Stimulated activated CD4-positive, alpha-beta T cell treated with anti-CD3 and anti-CD28 coated beads, TNF-alpha, amount 100 ng/mL, for 1 hour (primary cell): ENCODE data around the gene NPEPL1.
"Not testable (repeated sequence)": the region's sequence is repeated elsewhere in the genome, so short reads cannot be mapped to it uniquely, and the experiment has no call there.

Experiments used
- DNase-seq, 3 donors: peaks; one replicate each; pipeline ENCODE4 v3.0.0-alpha.2; 2020; ENCODE audit warnings: low read depth in 3 of 3, low spot score in 1 of 3

NPEPL1 gene, protein sequence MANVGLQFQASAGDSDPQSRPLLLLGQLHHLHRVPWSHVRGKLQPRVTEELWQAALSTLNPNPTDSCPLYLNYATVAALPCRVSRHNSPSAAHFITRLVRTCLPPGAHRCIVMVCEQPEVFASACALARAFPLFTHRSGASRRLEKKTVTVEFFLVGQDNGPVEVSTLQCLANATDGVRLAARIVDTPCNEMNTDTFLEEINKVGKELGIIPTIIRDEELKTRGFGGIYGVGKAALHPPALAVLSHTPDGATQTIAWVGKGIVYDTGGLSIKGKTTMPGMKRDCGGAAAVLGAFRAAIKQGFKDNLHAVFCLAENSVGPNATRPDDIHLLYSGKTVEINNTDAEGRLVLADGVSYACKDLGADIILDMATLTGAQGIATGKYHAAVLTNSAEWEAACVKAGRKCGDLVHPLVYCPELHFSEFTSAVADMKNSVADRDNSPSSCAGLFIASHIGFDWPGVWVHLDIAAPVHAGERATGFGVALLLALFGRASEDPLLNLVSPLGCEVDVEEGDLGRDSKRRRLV

GRCh38 chr20:58692579-58693225 lies at the start of gene NPEPL1:
Gene NPEPL1 (plus strand): TSS chr20:58692800. CDS start chr20:58692901, 101 bp downstream.
- peak; percentile 21 to 59 (median 34) for DNase-seq

DNA sequence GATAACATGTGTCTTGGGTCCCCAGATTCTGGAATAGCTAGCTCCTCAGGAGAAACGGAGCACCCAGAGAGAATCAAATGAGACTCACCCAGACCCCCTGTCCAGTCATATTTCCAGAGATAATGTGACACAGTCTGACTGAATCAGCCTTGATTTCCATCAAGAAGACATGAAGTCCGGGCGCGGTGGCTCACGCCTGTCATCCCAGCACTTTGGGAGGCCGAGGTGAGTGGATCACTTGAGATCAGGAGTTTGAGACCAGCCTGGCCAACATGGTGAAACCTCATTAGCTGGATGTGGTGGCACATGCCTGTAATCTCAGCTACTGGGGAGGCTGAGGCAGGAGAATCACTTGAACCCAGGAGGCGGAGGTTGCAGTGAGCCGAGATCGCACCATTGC lies 49.7 kb upstream of the NPEPL1 start:
- DNase-seq, result not testable (repeated sequence)

DNA sequence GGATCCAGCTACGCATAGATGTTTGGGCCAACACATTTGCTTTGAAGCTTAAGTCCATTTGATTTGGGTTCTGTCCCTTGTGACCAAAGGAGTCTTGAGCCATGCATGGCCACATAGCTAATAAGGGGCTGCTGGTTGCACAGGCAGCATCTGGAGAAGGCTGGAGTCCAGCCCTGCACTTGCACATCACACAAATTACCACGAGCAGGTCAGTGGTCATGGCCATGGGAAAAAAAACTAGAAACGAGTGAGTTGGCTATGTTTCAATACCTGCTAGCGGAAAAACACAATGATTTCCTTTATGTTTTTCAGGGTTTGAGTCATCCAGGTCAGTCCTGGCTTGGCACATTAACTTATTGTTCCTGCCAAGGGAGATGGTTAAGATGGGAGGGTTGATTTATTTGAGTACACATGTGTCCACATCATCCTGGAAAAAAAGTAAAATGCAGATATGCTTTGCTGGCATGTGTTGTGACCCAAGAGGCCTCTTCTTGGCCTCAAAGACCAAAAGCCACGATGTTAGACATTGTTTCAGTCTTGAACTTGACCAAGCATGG lies 47.1 kb upstream of the NPEPL1 start:
- DNase-seq, result no peak

- no peak for DNase-seq
Measured at GRCh38 chr20:58646257-58646656, 46.3 kb upstream of the NPEPL1 start.

DNA sequence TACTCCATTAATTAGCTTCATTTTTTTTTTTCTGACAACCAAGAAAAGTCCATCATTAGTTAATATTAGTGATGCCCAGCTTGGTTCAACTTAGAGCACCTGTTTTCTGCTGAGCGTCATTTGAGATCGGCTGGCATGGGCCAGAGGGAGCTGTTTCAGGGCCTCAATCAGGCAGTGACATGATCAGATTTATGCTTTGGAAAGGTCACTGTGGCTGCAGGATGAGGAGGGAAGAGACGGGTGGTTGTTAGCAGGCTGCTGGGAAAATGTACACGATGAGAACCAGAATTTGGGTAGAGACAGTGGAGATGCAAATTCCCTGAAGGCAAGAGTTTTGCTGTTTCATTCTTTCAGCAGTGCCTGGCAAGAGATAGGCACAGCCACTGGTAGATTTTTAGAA lies 45.9 kb upstream of the NPEPL1 start:
- DNase-seq, result no peak

GRCh38 chr20:58647162-58647795 lies 45.3 kb upstream of the NPEPL1 start:
- DNase-seq, result no peak

DNA sequence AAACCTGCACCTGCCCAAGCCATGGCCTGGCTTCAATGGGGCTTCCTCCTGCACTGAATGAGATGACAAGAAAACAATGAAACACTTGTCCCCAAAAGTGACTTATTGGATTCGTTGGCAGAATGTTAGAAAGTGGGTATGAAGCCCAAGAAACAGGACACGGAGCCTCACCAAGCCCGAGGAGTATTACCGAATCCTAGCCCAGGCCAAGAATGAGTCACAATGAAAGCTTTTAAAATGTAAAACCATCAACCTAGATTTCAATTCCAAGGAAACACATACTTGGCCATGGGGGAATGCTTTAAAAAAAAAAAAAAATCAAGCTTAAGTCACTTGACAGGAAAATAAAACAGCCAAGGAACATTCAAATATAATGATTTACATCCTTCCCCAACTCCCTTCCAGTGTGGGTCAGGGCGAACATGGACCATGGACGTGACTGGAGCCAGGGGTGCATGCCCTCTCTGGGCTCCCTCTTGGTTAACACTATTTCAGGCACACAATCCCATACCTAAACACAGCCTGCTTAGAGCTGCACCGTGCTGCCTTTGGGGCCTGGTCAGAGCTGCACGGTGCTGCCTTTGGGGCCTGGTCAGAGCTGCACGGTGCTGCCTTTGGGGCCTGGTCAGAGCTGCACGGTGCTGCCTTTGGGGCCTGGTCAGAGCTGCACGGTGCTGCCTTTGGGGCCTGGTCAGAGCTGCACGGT lies 44.7 kb upstream of the NPEPL1 start:
- DNase-seq, result no peak

GRCh38 chr20:58648502-58648825 lies 44.1 kb upstream of the NPEPL1 start:
- DNase-seq, result not testable (repeated sequence)

DNA sequence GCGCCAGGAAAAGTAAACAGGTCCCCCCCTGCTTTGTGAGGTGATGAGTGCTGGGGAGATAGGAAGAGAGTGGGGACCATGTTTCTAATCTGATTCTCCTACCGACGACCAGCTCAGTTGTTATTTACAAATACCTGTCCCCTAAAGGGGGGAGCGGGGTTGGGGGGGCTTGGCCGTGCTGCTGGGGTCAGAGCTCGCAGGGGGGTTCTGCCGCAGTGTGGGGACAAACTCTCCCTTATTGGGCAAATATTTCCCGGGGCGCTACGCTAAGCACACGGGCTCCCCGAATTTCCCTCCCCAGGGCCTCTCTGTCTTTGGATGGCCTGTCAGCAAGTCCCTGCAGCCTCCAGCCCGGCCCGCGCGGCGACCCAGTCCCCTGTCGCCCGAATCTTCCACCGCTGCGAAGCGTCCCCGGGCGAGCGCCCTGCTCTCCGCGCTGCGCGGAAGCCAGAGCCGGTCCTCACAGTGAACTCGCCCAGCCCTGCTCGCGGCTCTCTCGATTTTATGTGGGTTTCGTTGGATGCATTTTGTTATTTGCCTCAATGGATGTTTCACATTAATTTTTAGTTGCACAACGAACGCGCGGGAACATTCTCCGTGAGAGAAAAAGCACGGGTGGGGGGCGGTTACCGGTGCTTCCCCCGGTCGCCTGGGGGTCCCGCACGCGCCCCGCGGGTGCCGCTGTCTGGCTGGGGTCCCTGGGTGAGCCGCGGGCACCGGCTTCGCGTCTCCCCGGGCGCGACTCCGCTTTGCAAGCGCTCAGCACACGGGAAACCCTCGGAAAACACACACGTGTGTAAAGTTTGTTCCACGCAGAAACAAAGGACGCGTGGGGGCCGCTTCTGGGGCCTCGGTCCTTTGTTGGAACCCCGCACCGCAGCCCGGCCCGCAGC lies 43.1 kb upstream of the NPEPL1 start:
- peak in 1 of 3 donors; percentile 37 for DNase-seq

DNA sequence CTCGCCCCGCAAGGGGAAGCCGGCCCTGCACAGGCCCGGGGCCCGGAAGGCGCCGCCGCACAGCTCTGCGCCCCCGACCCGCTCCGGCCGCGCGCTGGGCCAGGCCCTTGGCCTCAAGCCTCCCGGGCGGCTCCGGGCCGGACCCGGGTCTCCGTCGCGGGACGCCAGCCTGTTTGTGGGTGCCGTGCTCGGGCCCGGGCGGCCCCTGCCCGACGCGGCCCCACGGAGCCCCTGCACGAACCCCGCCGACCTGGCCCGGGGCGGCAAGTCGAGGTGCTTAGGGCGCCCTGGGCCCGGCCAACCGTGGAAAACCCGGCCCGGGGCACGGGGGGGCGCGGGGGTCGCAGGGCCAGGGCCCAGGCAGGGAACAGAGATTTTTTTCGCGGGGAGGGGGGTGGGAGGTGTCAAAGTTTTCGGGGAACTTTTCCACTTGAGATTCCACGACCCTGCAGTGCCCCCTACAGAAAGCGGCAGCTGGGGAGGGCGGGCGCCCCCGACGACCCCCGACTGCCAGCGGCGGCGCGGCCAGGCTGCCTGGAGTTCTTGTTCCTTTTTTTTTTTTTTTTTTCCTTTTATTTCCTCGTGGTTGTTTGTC lies 42.3 kb upstream of the NPEPL1 start:
- peak in 1 of 3 donors; percentile 40 for DNase-seq

DNA sequence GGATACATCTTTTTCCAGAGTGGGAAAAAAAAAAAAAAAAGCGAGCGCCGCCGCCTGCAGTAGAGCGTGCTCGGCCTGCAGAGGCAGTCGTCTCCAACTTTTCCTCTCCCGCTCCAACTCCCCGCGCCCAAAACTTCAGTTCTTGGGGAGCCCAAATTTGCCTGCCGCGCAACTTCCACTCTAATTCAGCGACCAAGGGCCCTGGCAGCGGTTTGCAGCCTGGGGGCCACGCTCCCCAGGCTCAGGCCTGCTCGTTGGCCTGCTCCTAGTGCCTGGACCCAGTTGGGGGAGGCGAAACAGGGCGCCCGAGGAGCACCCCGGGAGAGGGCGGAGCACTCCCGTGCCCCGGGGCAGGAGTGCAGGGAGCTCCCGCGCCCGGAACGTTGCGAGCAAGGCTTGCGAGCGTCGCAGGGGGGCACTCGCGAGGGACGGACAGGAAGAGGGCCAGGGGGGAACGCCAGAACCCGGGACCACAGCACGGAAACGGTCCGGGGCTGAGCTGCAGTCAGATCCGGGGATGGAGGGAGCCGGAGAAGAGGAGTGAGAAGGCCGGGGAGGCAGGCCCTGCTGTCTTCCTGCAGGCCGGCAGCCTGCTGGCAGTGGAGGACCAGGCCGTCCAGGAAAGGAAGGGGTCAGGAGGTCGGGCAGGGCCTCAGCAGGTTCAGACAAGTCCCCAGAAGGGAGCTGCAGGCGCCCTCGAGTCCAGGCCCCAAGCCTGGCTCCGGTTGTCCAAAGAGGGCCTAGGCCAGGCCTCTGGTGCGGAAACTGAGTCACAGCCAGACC lies 41.6 kb upstream of the NPEPL1 start, which contains the start of gene STX16:
TSS of gene STX16 (plus strand) at position 508 of the 783 bp plus-strand sequence. CDS start 724 bp downstream, outside the sequence.
- DNase-seq, result peak; percentile 70 to 80 (median 72)

DNA sequence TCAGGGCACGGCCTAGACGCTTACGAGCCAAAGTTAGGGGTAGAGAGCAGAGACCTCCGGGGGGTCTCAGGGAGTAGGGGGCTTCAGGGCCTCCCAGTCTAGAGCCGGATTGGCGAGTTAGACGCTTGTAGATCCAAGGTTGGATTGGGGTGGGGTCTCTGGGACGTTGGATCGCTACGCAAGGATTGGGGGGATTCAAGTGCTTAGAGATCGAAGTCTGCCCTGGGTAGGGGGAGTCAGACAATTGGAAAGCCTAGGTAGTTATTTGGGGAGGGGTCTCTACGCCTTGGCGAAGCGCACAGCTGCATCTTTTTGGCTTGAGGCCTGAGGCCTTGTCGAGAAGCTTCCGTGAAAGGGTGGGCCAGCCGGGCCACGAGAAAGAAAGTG lies 41.0 kb upstream of the NPEPL1 start:
- DNase-seq, result no peak

DNA sequence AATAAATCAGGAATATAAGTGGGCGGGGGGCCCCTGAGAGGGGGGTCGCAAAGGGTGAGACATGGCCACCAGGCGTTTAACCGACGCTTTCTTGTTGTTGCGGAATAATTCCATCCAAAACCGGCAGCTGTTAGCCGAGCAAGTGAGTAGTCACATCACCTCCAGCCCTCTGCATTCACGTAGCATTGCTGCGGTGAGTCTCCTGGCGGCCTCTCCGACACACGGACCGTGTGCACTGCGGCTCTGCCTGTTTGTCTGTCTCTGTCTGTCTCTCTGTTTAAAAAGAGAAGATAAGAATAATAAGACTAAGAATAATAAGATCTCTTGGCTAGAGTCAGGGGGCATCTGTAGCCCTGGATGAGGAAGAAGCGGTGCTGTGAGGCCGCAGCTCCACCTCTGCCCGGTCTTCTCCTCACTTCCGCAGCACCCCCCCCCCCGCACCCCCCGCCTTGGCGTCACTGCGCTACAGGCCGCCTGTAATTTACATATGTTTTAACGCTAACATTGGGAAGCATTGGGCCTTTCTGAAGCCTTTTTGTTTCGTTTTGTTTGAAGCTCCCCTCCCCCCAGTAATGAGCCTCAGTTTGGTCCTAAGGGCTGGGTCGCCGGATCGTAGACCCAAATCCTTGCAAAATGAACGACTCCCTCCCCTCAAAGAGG lies 40.5 kb upstream of the NPEPL1 start:
- DNase-seq, result peak in 2 of 3 donors; percentile 32 to 35

DNA sequence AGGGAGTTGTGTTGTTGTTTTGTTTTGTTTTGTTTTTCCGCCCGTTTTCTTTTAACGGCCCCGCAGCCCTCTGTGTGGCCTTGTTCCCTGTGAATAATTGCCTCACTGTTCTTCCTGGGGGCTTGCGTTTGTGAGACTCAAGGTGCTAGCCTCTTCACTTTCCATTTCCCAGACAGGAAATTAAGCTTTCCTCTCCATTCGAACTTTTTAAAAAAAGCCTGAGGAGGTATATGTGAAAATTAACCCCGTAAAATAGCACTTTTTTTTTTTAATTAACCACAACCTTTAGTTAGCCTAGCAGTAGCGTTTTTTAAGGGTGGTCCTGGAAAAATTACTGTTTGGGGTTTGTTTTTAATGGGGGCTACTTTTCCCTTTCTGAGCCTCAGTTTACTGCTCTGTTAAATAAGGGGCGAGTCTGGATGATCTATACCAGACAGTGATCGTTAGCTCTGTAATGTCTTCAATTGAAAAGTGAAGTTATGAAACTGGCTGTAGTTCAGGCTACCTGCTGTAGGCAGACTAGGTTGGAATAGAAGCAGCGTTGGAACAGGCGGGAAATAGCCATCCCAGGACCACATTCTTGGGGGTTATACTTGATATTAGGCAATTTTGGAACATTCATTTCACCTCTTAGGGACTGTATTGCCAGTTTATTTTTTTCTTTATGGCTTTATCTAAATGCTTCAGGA lies 39.9 kb upstream of the NPEPL1 start:
- no peak for DNase-seq

- DNase-seq, result no peak
Measured at GRCh38 chr20:58654337-58654736, 38.3 kb upstream of the NPEPL1 start.

- DNase-seq, result no peak
Measured at GRCh38 chr20:58655328-58656107, 37.1 kb upstream of the NPEPL1 start.

DNA sequence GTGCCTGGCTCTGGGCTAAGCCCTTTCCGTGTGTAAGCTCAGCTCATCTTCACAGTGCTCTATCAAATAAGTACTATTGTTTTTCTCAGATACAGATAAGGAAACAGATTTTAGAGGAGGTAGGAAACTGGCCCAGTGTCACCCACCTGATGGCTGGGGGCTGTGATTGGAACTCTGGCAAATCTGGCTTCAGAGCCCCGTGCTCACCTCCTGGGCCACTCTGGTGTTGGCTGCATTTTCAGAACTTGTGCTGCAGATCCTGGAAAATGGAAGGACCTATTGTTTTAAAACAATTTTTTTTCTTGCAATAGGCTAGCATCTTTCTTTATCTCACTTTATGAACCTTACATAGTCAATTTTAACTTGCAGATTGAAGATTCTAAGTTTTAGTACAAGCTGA lies 35.8 kb upstream of the NPEPL1 start:
- no peak for DNase-seq
